Measurements from ENCODE around the gene PROKR2.

Gene PROKR2

GRCh38 chr20:5290596-5290995 is 26.2 kb downstream of the PROKR2 start:
- CTCF ChIA-PET, result no interaction called here
- POLR2A ChIA-PET, result no interaction called here
- TF ChIP-seq NFRKB (IDR thresholded peaks at IDR 0.05) (no peak), FOXK2 (IDR thresholded peaks at IDR 0.05) (no peak), ARNT (IDR thresholded peaks at IDR 0.05) (no peak), FOXA1 (IDR thresholded peaks at IDR 0.05) (no peak), ZNF384 (IDR thresholded peaks at IDR 0.05) (no peak), SUZ12 (IDR thresholded peaks at IDR 0.05) (no peak), CTBP1 (IDR thresholded peaks at IDR 0.05; ENCODE audit: borderline replicate concordance) (no peak), FOXM1 (IDR thresholded peaks at IDR 0.05; ENCODE audit: borderline replicate concordance) (no peak), HDGF (IDR thresholded peaks at IDR 0.05; ENCODE audit: borderline replicate concordance) (no peak), BHLHE40 (IDR thresholded peaks at IDR 0.05; ENCODE audit: borderline replicate concordance) (no peak), TARDBP (IDR thresholded peaks at IDR 0.05) (no peak)
- DNase-seq (ENCODE audit: extremely low spot score), result no peak

GRCh38 chr20:5282561-5282960 is 34.2 kb downstream of the PROKR2 start:
- ChIA-PET POLR2A (no interaction called here), CTCF (no interaction called here)
- DNase-seq (ENCODE audit: extremely low spot score), result no peak
- no peak for TF ChIP-seq FOXK2 (IDR thresholded peaks at IDR 0.05)
- no peak for TF ChIP-seq SUZ12 (IDR thresholded peaks at IDR 0.05)
- no peak for TF ChIP-seq HDGF (IDR thresholded peaks at IDR 0.05; ENCODE audit: borderline replicate concordance)
- TF ChIP-seq NFRKB (IDR thresholded peaks at IDR 0.05), result no peak
- no peak for TF ChIP-seq ELF4 (IDR thresholded peaks at IDR 0.05)

- DNase-seq (ENCODE audit: extremely low spot score), result no peak
- no peak for TF ChIP-seq ZNF384 (IDR thresholded peaks at IDR 0.05)
- TF ChIP-seq FOXM1 (IDR thresholded peaks at IDR 0.05; ENCODE audit: borderline replicate concordance), result no peak
- ChIA-PET CTCF (no interaction called here), POLR2A (no interaction called here)
Measured at GRCh38 chr20:5279661-5280060, 37.1 kb downstream of the PROKR2 start.

- no peak for DNase-seq (ENCODE audit: extremely low spot score)
- ChIA-PET CTCF (no interaction called here), POLR2A (no interaction called here)
- TF ChIP-seq L3MBTL2 (conservative IDR thresholded peaks at IDR 0.05) (no peak), LEF1 (IDR thresholded peaks at IDR 0.05; ENCODE audit: borderline replicate concordance) (no peak), ZNF384 (IDR thresholded peaks at IDR 0.05) (no peak), FOXA1 (IDR thresholded peaks at IDR 0.05) (no peak), PKNOX1 (IDR thresholded peaks at IDR 0.05) (no peak), HDGF (IDR thresholded peaks at IDR 0.05; ENCODE audit: borderline replicate concordance) (no peak), ARNT (IDR thresholded peaks at IDR 0.05) (no peak), SP1 (IDR thresholded peaks at IDR 0.05) (no peak), TARDBP (IDR thresholded peaks at IDR 0.05) (no peak), ELF4 (IDR thresholded peaks at IDR 0.05) (no peak), BHLHE40 (IDR thresholded peaks at IDR 0.05; ENCODE audit: borderline replicate concordance) (no peak), SUZ12 (IDR thresholded peaks at IDR 0.05) (no peak), NFRKB (IDR thresholded peaks at IDR 0.05) (no peak), CTBP1 (IDR thresholded peaks at IDR 0.05; ENCODE audit: borderline replicate concordance) (no peak), FOXM1 (IDR thresholded peaks at IDR 0.05; ENCODE audit: borderline replicate concordance) (no peak), FOXK2 (IDR thresholded peaks at IDR 0.05) (no peak)
Measured at GRCh38 chr20:5272268-5272667, 44.5 kb downstream of the PROKR2 start.

- DNase-seq (ENCODE audit: extremely low spot score), result no peak
- CTCF ChIA-PET, result no interaction called here
- no peak for TF ChIP-seq FOXA1 (IDR thresholded peaks at IDR 0.05)
- no peak for TF ChIP-seq L3MBTL2 (conservative IDR thresholded peaks at IDR 0.05)
- TF ChIP-seq FOXM1 (IDR thresholded peaks at IDR 0.05; ENCODE audit: borderline replicate concordance), result no peak
- TF ChIP-seq PKNOX1 (IDR thresholded peaks at IDR 0.05), result no peak
- POLR2A ChIA-PET, result no interaction called here
Measured at GRCh38 chr20:5270603-5271002, 46.2 kb downstream of the PROKR2 start.

GRCh38 chr20:5268449-5268848 is 48.3 kb downstream of the PROKR2 start:
- ChIA-PET CTCF (no interaction called here), POLR2A (no interaction called here)
- DNase-seq (ENCODE audit: extremely low spot score), result no peak
- no peak for TF ChIP-seq FOXM1 (IDR thresholded peaks at IDR 0.05; ENCODE audit: borderline replicate concordance)
- TF ChIP-seq CTBP1 (IDR thresholded peaks at IDR 0.05; ENCODE audit: borderline replicate concordance), result no peak
- no peak for TF ChIP-seq BHLHE40 (IDR thresholded peaks at IDR 0.05; ENCODE audit: borderline replicate concordance)
- no peak for TF ChIP-seq FOXK2 (IDR thresholded peaks at IDR 0.05)
- TF ChIP-seq FOXA1 (IDR thresholded peaks at IDR 0.05), result no peak
- TF ChIP-seq ELF4 (IDR thresholded peaks at IDR 0.05), result no peak
- no peak for TF ChIP-seq ARNT (IDR thresholded peaks at IDR 0.05)
- no peak for TF ChIP-seq LEF1 (IDR thresholded peaks at IDR 0.05; ENCODE audit: borderline replicate concordance)
- TF ChIP-seq ZNF384 (IDR thresholded peaks at IDR 0.05), result no peak
- no peak for TF ChIP-seq SUZ12 (IDR thresholded peaks at IDR 0.05)
- no peak for TF ChIP-seq PKNOX1 (IDR thresholded peaks at IDR 0.05)
- TF ChIP-seq HDGF (IDR thresholded peaks at IDR 0.05; ENCODE audit: borderline replicate concordance), result no peak
- no peak for TF ChIP-seq L3MBTL2 (conservative IDR thresholded peaks at IDR 0.05)
- no peak for TF ChIP-seq NFRKB (IDR thresholded peaks at IDR 0.05)
- no peak for TF ChIP-seq TARDBP (IDR thresholded peaks at IDR 0.05)
- TF ChIP-seq SP1 (IDR thresholded peaks at IDR 0.05), result no peak

- ChIA-PET CTCF (no interaction called here), POLR2A (no interaction called here)
- DNase-seq (ENCODE audit: extremely low spot score), result no peak
- TF ChIP-seq FOXA1 (IDR thresholded peaks at IDR 0.05) (no peak), ELF4 (IDR thresholded peaks at IDR 0.05) (no peak), BHLHE40 (IDR thresholded peaks at IDR 0.05; ENCODE audit: borderline replicate concordance) (no peak), FOXM1 (IDR thresholded peaks at IDR 0.05; ENCODE audit: borderline replicate concordance) (no peak), SUZ12 (IDR thresholded peaks at IDR 0.05) (no peak), FOXK2 (IDR thresholded peaks at IDR 0.05) (no peak), CTBP1 (IDR thresholded peaks at IDR 0.05; ENCODE audit: borderline replicate concordance) (no peak), TARDBP (IDR thresholded peaks at IDR 0.05) (no peak), ZNF384 (IDR thresholded peaks at IDR 0.05) (no peak), PKNOX1 (IDR thresholded peaks at IDR 0.05) (no peak), NFRKB (IDR thresholded peaks at IDR 0.05) (no peak), ARNT (IDR thresholded peaks at IDR 0.05) (no peak), LEF1 (IDR thresholded peaks at IDR 0.05; ENCODE audit: borderline replicate concordance) (no peak), HDGF (IDR thresholded peaks at IDR 0.05; ENCODE audit: borderline replicate concordance) (no peak), SP1 (IDR thresholded peaks at IDR 0.05) (no peak), L3MBTL2 (conservative IDR thresholded peaks at IDR 0.05) (no peak)
Measured at GRCh38 chr20:5267092-5267491, 49.7 kb downstream of the PROKR2 start.

Measured in HEK293T (cell line).